PC-3 (cell line): ENCODE data around the gene ABCC12. TPM values are rescaled to one million over a fixed set of nuclear protein-coding genes. Genes with fewer than 3 reads are reported as not detected.

Experiments used
- ATAC-seq: fragments of 200-7000 bp; cut with Tn5 transposase; 2 replicates; pipeline ENCODE4 v1.9.1; 2020; ENCODE audit warnings: mild to moderate bottlenecking, moderate library complexity
- BruUV-seq: library from RNA; stranded (reverse); fragments of 400-500 nt; replicated peaks from 2 replicates; lab custom pipeline; 2021; lab: Mats Ljungman, UMichigan
- CTCF ChIA-PET: fragments of 300-600 bp; sonication (Branson Sonifier 250); formaldehyde crosslinking; loops from one replicate; lab custom pipeline; 2022; ENCODE audit warnings: antibody characterized with exemption; lab: Charles Lee
- POLR2A ChIA-PET: fragments of 300-600 bp; sonication (Branson Sonifier 250); formaldehyde crosslinking; loops from one replicate; lab custom pipeline; 2022; ENCODE audit warnings: antibody characterized with exemption; ENCODE audit not compliant: unreplicated experiment; lab: Charles Lee
- DNase-seq: peaks from one replicate; pipeline ENCODE4 v3.0.0-alpha.2; 2015
- H2AFZ ChIP-seq: fragments of 300-600 bp; sonication (generic); 2 replicates; pipeline ENCODE4 v1.6.0; 2016; ENCODE audit warnings: antibody characterized with exemption, low read length
- H3F3A ChIP-seq: fragments of 300-600 bp; sonication (generic); one replicate; pipeline ENCODE4 v1.6.0; 2017; ENCODE audit warnings: antibody characterized with exemption, low read length, control low read depth, mild to moderate bottlenecking; ENCODE audit not compliant: unreplicated experiment
- H3K27ac ChIP-seq: fragments of 300-600 bp; sonication (generic); 2 replicates; pipeline ENCODE4 v1.5.1; 2016; ENCODE audit warnings: mild to moderate bottlenecking, low read length
- H3K27me3 ChIP-seq: fragments of 300-600 bp; sonication (generic); 2 replicates; pipeline ENCODE4 v1.6.1; 2016; ENCODE audit warnings: low read length, mixed read lengths
- H3K36me3 ChIP-seq: fragments of 300-600 bp; sonication (generic); 2 replicates; pipeline ENCODE4 v1.6.1; 2016; ENCODE audit warnings: low read depth, mixed run types, low read length, mixed read lengths
- H3K4me1 ChIP-seq: fragments of 300-600 bp; sonication (generic); 2 replicates; pipeline ENCODE4 v1.5.1; 2016; ENCODE audit warnings: low read length; ENCODE audit not compliant: insufficient read depth
- H3K4me2 ChIP-seq: fragments of 300-600 bp; sonication (generic); 2 replicates; pipeline ENCODE4 v1.6.0; 2016; ENCODE audit warnings: low read length
- H3K4me3 ChIP-seq: fragments of 300-600 bp; sonication (generic); 2 replicates; pipeline ENCODE4 v1.5.1; 2016; ENCODE audit warnings: mild to moderate bottlenecking, low read length, mixed read lengths
- H3K79me2 ChIP-seq: fragments of 300-600 bp; sonication (generic); 2 replicates; pipeline ENCODE4 v1.6.1; 2017; ENCODE audit warnings: low read length, mixed read lengths
- H3K9ac ChIP-seq: fragments of 300-600 bp; sonication (generic); 2 replicates; pipeline ENCODE4 v1.6.0; 2016; ENCODE audit warnings: mild to moderate bottlenecking, low read length
- H3K9me2 ChIP-seq: fragments of 300-600 bp; sonication (generic); replicated peaks from 2 replicates; pipeline ENCODE4 v1.6.1; 2016; ENCODE audit warnings: mixed run types, low read length, mixed read lengths
- H3K9me3 ChIP-seq: fragments of 300-600 bp; sonication (generic); 2 replicates; pipeline ENCODE4 v1.6.1; 2016; ENCODE audit warnings: low read length, mixed read lengths
- H4K20me1 ChIP-seq: fragments of 300-600 bp; sonication (generic); 2 replicates; pipeline ENCODE4 v1.6.1; 2016; ENCODE audit warnings: low read length, mixed read lengths
- CTCF ChIP-seq: fragments of 300-600 bp; sonication (generic); conservative IDR thresholded peaks from 2 replicates; pipeline ENCODE4 v1.5.1; 2017; ENCODE audit warnings: antibody characterized with exemption, low read depth, mild to moderate bottlenecking, low read length
- EZH2 ChIP-seq: fragments of 300-600 bp; sonication (generic); IDR thresholded peaks from one replicate; pipeline ENCODE4 v1.6.1; 2017; ENCODE audit warnings: antibody characterized with exemption, mild to moderate bottlenecking, low read length; ENCODE audit not compliant: unreplicated experiment
- EZH2phosphoT487 ChIP-seq: fragments of 300-600 bp; sonication (generic); IDR thresholded peaks from 2 replicates; pipeline ENCODE4 v1.6.1; 2018; ENCODE audit warnings: mild to moderate bottlenecking, antibody characterized with exemption, low read length, borderline replicate concordance
- intact Hi-C: fragments of 100-400 bp; cut with micrococcal nuclease; formaldehyde crosslinking; loops from 2 replicates; pipeline ENCODE4 v1.9.0; 2023
- total RNA-seq: library from RNA; depleted of rRNA; stranded (reverse); fragments of >200 nt; gene quantifications from 2 replicates; pipeline ENCODE4 v1.2.3, GENCODE V29; 2014

The ABCC12 gene
- total RNA-seq, 1 experiment from 2014 or later = not detected

DNA sequence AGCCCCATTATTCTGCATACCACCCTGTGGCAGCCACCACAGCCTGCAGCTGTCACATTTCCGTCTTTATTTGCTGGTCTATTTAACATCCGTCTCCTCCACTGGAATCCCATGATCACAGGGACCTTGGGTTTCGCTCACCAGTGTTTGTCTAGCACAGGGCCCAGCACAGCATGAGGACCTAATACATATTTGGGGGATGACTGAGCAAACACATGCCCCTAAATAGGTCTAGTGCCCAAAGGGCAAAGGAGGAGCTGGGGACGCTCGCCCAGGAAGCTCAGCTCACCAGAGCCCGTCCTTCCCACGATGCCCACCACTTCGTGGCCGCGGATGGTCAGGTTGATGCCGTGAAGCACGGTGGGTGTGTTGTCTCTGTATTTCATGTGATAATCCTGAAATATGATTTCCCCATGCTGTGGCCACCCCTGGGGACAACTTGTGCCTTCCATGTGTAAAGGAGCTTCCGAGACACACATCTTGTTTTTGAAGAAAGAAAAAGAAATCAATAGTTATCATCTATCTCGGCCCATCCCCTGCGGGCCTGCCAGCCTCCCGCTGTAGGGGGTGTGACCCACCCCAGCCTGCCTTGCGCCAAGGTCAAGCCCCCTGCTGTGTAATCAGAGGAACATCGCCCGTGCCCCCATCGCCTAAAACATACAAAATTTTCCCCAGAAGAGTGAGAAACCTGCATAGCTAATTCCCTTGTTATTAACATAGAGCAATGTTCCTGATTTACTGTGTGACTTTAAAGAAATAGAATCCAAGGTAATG, 21.0 kb upstream of the ABCC12 start:
- no peak for DNase-seq
- BruUV-seq = no TSS peak
- H3K27ac ChIP-seq = no peak overlapping the region
- H3K9me2 ChIP-seq = no peaks in the 10 kb centered on the region
- TF ChIP-seq CTCF (no peak), EZH2 (no peak), EZH2phosphoT487 (no peak)
- H4K20me1 ChIP-seq = no peaks in the 10 kb centered on the region
- H3F3A ChIP-seq = no peaks in the 10 kb centered on the region
- no peak overlapping the region for H3K4me3 ChIP-seq
- CTCF ChIA-PET = no interaction called here
- no peak for ATAC-seq
- no peak overlapping the region for H3K4me2 ChIP-seq
- H3K36me3 ChIP-seq = no peaks in the 10 kb centered on the region
- no peaks in the 10 kb centered on the region for H3K27me3 ChIP-seq
- no peak overlapping the region for H2AFZ ChIP-seq
- H3K9me3 ChIP-seq = no peaks in the 10 kb centered on the region
- intact Hi-C loops = no loop called here
- H3K9ac ChIP-seq = no peak overlapping the region
- POLR2A ChIA-PET = no interaction called here
- no peaks in the 10 kb centered on the region for H3K4me1 ChIP-seq
- no peaks in the 10 kb centered on the region for H3K79me2 ChIP-seq

- no peak overlapping the region for H3K27ac ChIP-seq
- H4K20me1 ChIP-seq = no peaks in the 10 kb centered on the region
- H3K27me3 ChIP-seq = no peaks in the 10 kb centered on the region
- BruUV-seq = no TSS peak
- H3K4me1 ChIP-seq = no peaks in the 10 kb centered on the region
- intact Hi-C loops = no loop called here
- no peaks in the 10 kb centered on the region for H3K9me2 ChIP-seq
- ATAC-seq = no peak
- CTCF ChIA-PET = no interaction called here
- TF ChIP-seq EZH2phosphoT487 = no peak
- TF ChIP-seq CTCF = no peak
- TF ChIP-seq EZH2 = no peak
- H2AFZ ChIP-seq = no peak overlapping the region
- no peaks in the 10 kb centered on the region for H3F3A ChIP-seq
- H3K9ac ChIP-seq = no peak overlapping the region
- H3K4me2 ChIP-seq = no peak overlapping the region
- POLR2A ChIA-PET = no interaction called here
- H3K79me2 ChIP-seq = no peaks in the 10 kb centered on the region
- H3K9me3 ChIP-seq = no peaks in the 10 kb centered on the region
- DNase-seq = no peak
- H3K36me3 ChIP-seq = no peaks in the 10 kb centered on the region
- H3K4me3 ChIP-seq = no peak overlapping the region
Observed at GRCh38 chr16:48173889-48174288, 18.1 kb upstream of the ABCC12 start.

DNA sequence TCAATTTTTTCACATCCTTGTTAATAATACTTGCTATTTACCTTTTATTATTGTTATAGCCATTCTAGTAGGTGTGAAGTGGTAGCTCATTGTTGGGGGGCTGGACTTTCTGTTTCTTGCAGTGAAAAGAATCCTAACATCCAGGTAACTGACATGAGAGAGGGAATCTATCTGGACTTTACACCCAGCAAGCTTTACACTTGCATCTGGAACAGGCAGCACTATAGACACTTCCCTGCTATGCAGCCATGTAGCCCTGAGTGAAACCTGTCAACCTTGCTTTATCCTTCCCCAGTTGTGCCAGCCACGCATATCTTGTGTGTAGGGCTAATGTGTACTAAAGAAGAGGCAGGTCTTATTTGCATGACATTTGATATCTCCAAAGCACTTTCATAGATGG, 16.9 kb upstream of the ABCC12 start:
- no peak overlapping the region for H2AFZ ChIP-seq
- no peak for TF ChIP-seq EZH2phosphoT487
- no peaks in the 10 kb centered on the region for H3K4me1 ChIP-seq
- H3K36me3 ChIP-seq = no peaks in the 10 kb centered on the region
- no peak for ATAC-seq
- H3K27me3 ChIP-seq = no peaks in the 10 kb centered on the region
- H3K4me3 ChIP-seq = no peak overlapping the region
- no peaks in the 10 kb centered on the region for H3K9me2 ChIP-seq
- H3K9me3 ChIP-seq = no peaks in the 10 kb centered on the region
- no peaks in the 10 kb centered on the region for H4K20me1 ChIP-seq
- POLR2A ChIA-PET = no interaction called here
- H3K79me2 ChIP-seq = no peaks in the 10 kb centered on the region
- H3F3A ChIP-seq = no peaks in the 10 kb centered on the region
- no peak overlapping the region for H3K4me2 ChIP-seq
- H3K27ac ChIP-seq = no peak overlapping the region
- CTCF ChIA-PET = interaction anchor here (0.7 kb wide), 1 partner anchor 145 kb away, joined by 7 read pairs; no protein-coding TSS in a partner anchor
- H3K9ac ChIP-seq = no peak overlapping the region
- DNase-seq = no peak
- intact Hi-C loops = no loop called here
- BruUV-seq = no TSS peak
